Liver (tissue), 9 donors: Measurements from ENCODE around the gene ZNF488. TPM values are rescaled to one million over a fixed set of nuclear protein-coding genes. Genes with fewer than 3 reads are reported as not detected.

Experiments used
- DNase-seq: peaks from one replicate; pipeline ENCODE4 v3.0.0-alpha.2; 2017; ENCODE audit warnings: low spot score
- H3K27ac ChIP-seq, 2 donors: one replicate each; pipeline ENCODE4 v1.7.0; 2013; ENCODE audit warnings: inconsistent platforms in 2 of 2, low read length in 2 of 2, control low read depth in 1 of 2, low read depth in 1 of 2, mild to moderate bottlenecking in 1 of 2
- H3K27me3 ChIP-seq, 4 donors: one replicate each; pipeline versions ENCODE4 v1.6.1 to v1.7.0; 2013; ENCODE audit warnings: low read length in 3 of 4, inconsistent platforms in 1 of 4, mild to moderate bottlenecking in 1 of 4, moderate library complexity in 1 of 4; ENCODE audit not compliant: control insufficient read depth in 4 of 4, insufficient read depth in 4 of 4
- H3K36me3 ChIP-seq, 4 donors: one replicate each; pipeline versions ENCODE4 v1.6.1 to v1.7.0; 2013; ENCODE audit warnings: low read length in 3 of 4, mild to moderate bottlenecking in 3 of 4, low read depth in 1 of 4, moderate library complexity in 1 of 4; ENCODE audit not compliant: control insufficient read depth in 4 of 4, insufficient read depth in 3 of 4
- H3K4me1 ChIP-seq, 4 donors: one replicate each; pipeline versions ENCODE4 v1.6.1 to v1.7.0; 2013; ENCODE audit warnings: low read length in 3 of 4, mild to moderate bottlenecking in 3 of 4, moderate library complexity in 1 of 4; ENCODE audit not compliant: control insufficient read depth in 4 of 4, insufficient read depth in 4 of 4
- H3K4me3 ChIP-seq, 3 donors: one replicate each; pipeline versions ENCODE4 v1.6.1 to v1.7.0; 2013; ENCODE audit warnings: low read length in 3 of 3, control low read depth in 1 of 3, low read depth in 1 of 3, mild to moderate bottlenecking in 1 of 3
- H3K9ac ChIP-seq, 2 donors: one replicate each; pipeline ENCODE4 v1.7.0; 2013; ENCODE audit warnings: low read length in 2 of 2, mild to moderate bottlenecking in 2 of 2, moderate library complexity in 2 of 2, control low read depth in 1 of 2, low read depth in 1 of 2
- H3K9me3 ChIP-seq, 4 donors: one replicate each; pipeline versions ENCODE4 v1.6.1 to v1.7.0; 2013; ENCODE audit warnings: low read length in 3 of 4; ENCODE audit not compliant: control insufficient read depth in 4 of 4
- ATF3 ChIP-seq: IDR thresholded peaks from 2 replicates; pipeline ENCODE4 v1.6.1; 2016; ENCODE audit warnings: antibody characterized with exemption
- CTCF ChIP-seq: fragments of 150-350 bp; IDR thresholded peaks from 2 replicates; pipeline ENCODE4 v1.5.1; 2017; ENCODE audit warnings: improper control_type of control experiment, low read depth, low read length; ENCODE audit not compliant: missing input control
- EGR1 ChIP-seq, 2 donors: IDR thresholded peaks; 2 replicates each; pipeline ENCODE4 v1.6.1; 2016 to 2018; ENCODE audit warnings: antibody characterized with exemption in 2 of 2, low read depth in 2 of 2
- FOXA1 ChIP-seq: IDR thresholded peaks from 2 replicates; pipeline ENCODE4 v1.6.1; 2016; ENCODE audit warnings: antibody characterized with exemption
- FOXA2 ChIP-seq: IDR thresholded peaks from 2 replicates; pipeline ENCODE4 v1.6.1; 2016; ENCODE audit warnings: antibody characterized with exemption
- HNF4G ChIP-seq: IDR thresholded peaks from 2 replicates; pipeline ENCODE4 v1.6.1; 2016; ENCODE audit warnings: antibody characterized with exemption
- JUND ChIP-seq, 2 donors: IDR thresholded peaks; 2 replicates each; pipeline ENCODE4 v1.6.1; 2016; ENCODE audit warnings: antibody characterized with exemption in 2 of 2
- RAD21 ChIP-seq, 2 donors: IDR thresholded peaks; 2 replicates each; pipeline ENCODE4 v1.6.1; 2016; ENCODE audit warnings: antibody characterized with exemption in 2 of 2, mild to moderate bottlenecking in 2 of 2
- REST ChIP-seq: IDR thresholded peaks from 2 replicates; pipeline ENCODE4 v1.6.1; 2016; ENCODE audit warnings: antibody characterized with exemption, mild to moderate bottlenecking
- RXRA ChIP-seq, 2 donors: IDR thresholded peaks; 2 replicates each; pipeline ENCODE4 v1.6.1; 2017 to 2018; ENCODE audit warnings: antibody characterized with exemption in 2 of 2, mild to moderate bottlenecking in 1 of 2
- SP1 ChIP-seq: IDR thresholded peaks from 2 replicates; pipeline ENCODE4 v1.6.1; 2018; ENCODE audit warnings: antibody characterized with exemption, mild to moderate bottlenecking
- YY1 ChIP-seq: IDR thresholded peaks from 2 replicates; pipeline ENCODE4 v1.6.1; 2016; ENCODE audit warnings: antibody characterized with exemption, mild to moderate bottlenecking
- ZBTB33 ChIP-seq: IDR thresholded peaks from 2 replicates; pipeline ENCODE4 v1.6.1; 2016; ENCODE audit warnings: antibody characterized with exemption
- WGBS: extraction: QIAGEN DNeasy Blood & Tissue Kit; methylation state at CpG from one replicate; pipeline ENCODE4 v1.1.7; 2013; 5-methylcytosine and 5-hydroxymethylcytosine counted together
- polyA plus RNA-seq, 2 donors: library from polyadenylated mRNA; stranded (reverse) in 1 of 2; unstranded in 1 of 2; fragments of 200-250 nt in 1 of 2; fragments of >200 nt in 1 of 2; fragmentation: Nextera tagmentation in 1 of 2; extraction: Ambion mirVana in 1 of 2; gene quantifications; one replicate each; pipeline versions ENCODE4 v1.2.1 to v1.2.3, GENCODE V29; 2013 to 2015
- total RNA-seq, 2 donors: library from RNA; depleted of rRNA; stranded (reverse); fragments of >200 nt; gene quantifications; one replicate each; pipeline ENCODE4 v1.2.3, GENCODE V29; 2014
- donor health status: healthy.
- donor health status: healthy.
- donor health status: healthy.
- donor health status: healthy.
- donor health status: healthy.

ZNF488 gene
- total and polyA plus RNA-seq, 4 donors: 0.02 to 0.09 TPM; not detected in 2

GRCh38 chr10:47401210-47401609 lies 17.1 kb upstream of the ZNF488 start:
- no peak for DNase-seq
- WGBS: 98% methylated on average over 4 of the region's 4 CpGs
- Histone ChIP-seq H3K4me1 (no peaks in the 10 kb centered on the region), H3K4me3 (no peak overlapping the region), H3K27ac (no peak overlapping the region), H3K9me3 (peaks cover 0 to 6% (median 3%) of the 10 kb centered on the region in 4 donors), H3K9ac (no peak overlapping the region), H3K36me3 (no peaks in the 10 kb centered on the region), H3K27me3 (peaks cover 0 to 1% (median 0%) of the 10 kb centered on the region in 4 donors)
- TF ChIP-seq ZBTB33 (no peak), JUND (IDR thresholded peaks at IDR 0.05) (no peak), SP1 (no peak), FOXA2 (no peak), ATF3 (no peak), RXRA (IDR thresholded peaks at IDR 0.05) (no peak), YY1 (no peak), RAD21 (IDR thresholded peaks at IDR 0.05) (no peak), CTCF (no peak), HNF4G (no peak)

GRCh38 chr10:47400786-47401185 lies 16.7 kb upstream of the ZNF488 start:
- Histone ChIP-seq H3K9ac (no peak overlapping the region), H3K27ac (no peak overlapping the region), H3K27me3 (peaks cover 0 to 2% (median 0%) of the 10 kb centered on the region in 4 donors), H3K9me3 (peaks cover 0 to 6% (median 3%) of the 10 kb centered on the region in 4 donors), H3K36me3 (no peaks in the 10 kb centered on the region), H3K4me1 (no peaks in the 10 kb centered on the region), H3K4me3 (no peak overlapping the region)
- no peak for DNase-seq
- TF ChIP-seq ATF3 (no peak), FOXA1 (no peak), REST (no peak), EGR1 (IDR thresholded peaks at IDR 0.05; ENCODE audit: low read depth in 2 of 2) (no peak), RXRA (IDR thresholded peaks at IDR 0.05) (no peak), JUND (IDR thresholded peaks at IDR 0.05) (no peak), HNF4G (no peak)
- WGBS: 95% methylated on average over 3 of the region's 3 CpGs
